NCI-H187 (cell line): ENCODE results near the gene ZNF462.

Experiments
- DNase-seq, 2 experiments: peaks; one replicate each; lab custom pipeline; 2025; lab: John Stamatoyannopoulos, UW

The ZNF462 gene

GRCh38 chr9:106929471-106930177 is 66.7 kb downstream of the ZNF462 start:
- DNase-seq: no peak

- DNase-seq: no peak
Observed at GRCh38 chr9:106930477-106930876, 67.5 kb downstream of the ZNF462 start.

- no peak for DNase-seq
Observed at GRCh38 chr9:106931466-106931865, 68.5 kb downstream of the ZNF462 start.

- DNase-seq: no peak
Observed at GRCh38 chr9:106932178-106932577, 69.2 kb downstream of the ZNF462 start.

- DNase-seq: no peak
Observed at GRCh38 chr9:106932675-106933074, 69.7 kb downstream of the ZNF462 start.

- no peak for DNase-seq
Observed at GRCh38 chr9:106933470-106933869, 70.5 kb downstream of the ZNF462 start.

GRCh38 chr9:106934442-106935238 is 71.7 kb downstream of the ZNF462 start:
- DNase-seq: no peak

GRCh38 chr9:106936680-106937079 is 73.7 kb downstream of the ZNF462 start:
- DNase-seq: no peak

GRCh38 chr9:106941916-106942315 is 79.0 kb downstream of the ZNF462 start:
- no peak for DNase-seq

- DNase-seq: no peak
Observed at GRCh38 chr9:106945727-106946660, 83.0 kb downstream of the ZNF462 start.

GRCh38 chr9:106947106-106947900 is 84.3 kb downstream of the ZNF462 start:
- no peak for DNase-seq

- DNase-seq: no peak
Observed at GRCh38 chr9:106953174-106953573, 90.2 kb downstream of the ZNF462 start.

- no peak for DNase-seq
Observed at GRCh38 chr9:106954558-106954957, 91.6 kb downstream of the ZNF462 start.

- peak in 1 of 2 experiments; percentile 1 for DNase-seq
Observed at GRCh38 chr9:106954974-106955850, 92.2 kb downstream of the ZNF462 start.

- no peak for DNase-seq
Observed at GRCh38 chr9:106956971-106957370, 94.0 kb downstream of the ZNF462 start.

GRCh38 chr9:106958955-106959657 is 96.1 kb downstream of the ZNF462 start:
- DNase-seq: no peak

- no peak for DNase-seq
Observed at GRCh38 chr9:106960258-106960657, 97.3 kb downstream of the ZNF462 start.

- DNase-seq: no peak
Observed at GRCh38 chr9:106961623-106962022, 98.7 kb downstream of the ZNF462 start.

- DNase-seq: no peak
Observed at GRCh38 chr9:106962122-106962521, 99.2 kb downstream of the ZNF462 start.
